Keratinocyte (primary cell): ENCODE data around the gene PCED1A. TPM values are rescaled to one million over a fixed set of nuclear protein-coding genes. Genes with fewer than 3 reads are reported as not detected.
"Not testable (repeated sequence)": the region's sequence is repeated elsewhere in the genome, so short reads cannot be mapped to it uniquely, and the experiment has no call there.

Experiments used
- DNase-seq: peaks from one replicate; pipeline ENCODE4 v3.0.0-alpha.2; 2011; ENCODE audit warnings: low read depth, missing footprints, low spot score
- FAIRE-seq: peaks from 2 replicates; lab custom pipeline; 2011; peaks lifted over from hg19 to GRCh38; lab: Jason Lieb, UNC
- H2AFZ ChIP-seq: 2 replicates; pipeline ENCODE4 v1.6.0; 2012; ENCODE audit warnings: low read length, control low read depth, inconsistent platforms; ENCODE audit not compliant: control insufficient read depth
- H3K27ac ChIP-seq: 2 replicates; pipeline ENCODE4 v1.5.1; 2011; ENCODE audit warnings: low read length; ENCODE audit not compliant: control insufficient read depth, insufficient read depth
- H3K27me3 ChIP-seq: 3 replicates; pipeline ENCODE4 v1.6.0; 2011; ENCODE audit warnings: low read length; ENCODE audit not compliant: control insufficient read depth, insufficient read depth; ENCODE audit errors: extremely low read depth
- H3K36me3 ChIP-seq, 2 experiments: 2 replicates in 1 of 2; 3 replicates in 1 of 2; pipeline ENCODE4 v1.5.1; 2011; ENCODE audit warnings: low read length in 2 of 2, mild to moderate bottlenecking in 1 of 2; ENCODE audit not compliant: control insufficient read depth in 2 of 2, insufficient read depth in 2 of 2; ENCODE audit errors: extremely low read depth in 1 of 2
- H3K4me1 ChIP-seq: 3 replicates; pipeline ENCODE4 v1.5.1; 2011; ENCODE audit warnings: low read length; ENCODE audit not compliant: control insufficient read depth, insufficient read depth; ENCODE audit errors: extremely low read depth
- H3K4me2 ChIP-seq: 3 replicates; pipeline ENCODE4 v1.6.0; 2011; ENCODE audit warnings: low read depth, low read length; ENCODE audit not compliant: control insufficient read depth, insufficient read depth; ENCODE audit errors: extremely low read depth
- H3K4me3 ChIP-seq, 3 experiments: fragments of 200-600 bp in 1 of 3; sonication (generic) in 1 of 3; 2 replicates in 2 of 3; 3 replicates in 1 of 3; pipeline ENCODE4 v1.5.1; 2011 to 2016; ENCODE audit warnings: low read length in 3 of 3, mild to moderate bottlenecking in 3 of 3, control low read depth in 2 of 3, inconsistent platforms in 1 of 3, low read depth in 1 of 3, mixed read lengths in 1 of 3, mixed run types in 1 of 3, moderate library complexity in 1 of 3; ENCODE audit not compliant: control insufficient read depth in 2 of 3, insufficient read depth in 2 of 3; ENCODE audit errors: extremely low read depth in 1 of 3
- H3K79me2 ChIP-seq: 2 replicates; pipeline ENCODE4 v1.6.0; 2012; ENCODE audit warnings: low read length; ENCODE audit not compliant: control insufficient read depth, insufficient read depth
- H3K9ac ChIP-seq: 3 replicates; pipeline ENCODE4 v1.6.0; 2011; ENCODE audit warnings: low read length; ENCODE audit not compliant: control insufficient read depth, insufficient read depth; ENCODE audit errors: extremely low read depth
- H3K9me1 ChIP-seq: 3 replicates; pipeline ENCODE4 v1.6.0; 2011; ENCODE audit warnings: low read length; ENCODE audit not compliant: control insufficient read depth, insufficient read depth; ENCODE audit errors: extremely low read depth
- H3K9me3 ChIP-seq: 2 replicates; pipeline ENCODE4 v1.5.1; 2012; ENCODE audit warnings: low read depth, low read length; ENCODE audit not compliant: control insufficient read depth
- H4K20me1 ChIP-seq: 3 replicates; pipeline ENCODE4 v1.6.0; 2011; ENCODE audit warnings: low read length; ENCODE audit not compliant: control insufficient read depth, insufficient read depth; ENCODE audit errors: extremely low read depth
- CTCF ChIP-seq, 3 experiments: IDR thresholded peaks in 1 of 3; conservative IDR thresholded peaks in 1 of 3; optimal IDR thresholded peaks in 1 of 3; 2 replicates in 2 of 3; 3 replicates in 1 of 3; pipeline versions ENCODE3 to v1.5.1; 2011; ENCODE audit warnings: low read length in 3 of 3, mild to moderate bottlenecking in 3 of 3, moderate library complexity in 2 of 3, control low read depth in 1 of 3, inconsistent platforms in 1 of 3; ENCODE audit not compliant: insufficient read depth in 2 of 3; ENCODE audit errors: extremely low read depth in 1 of 3
- EZH2 ChIP-seq: IDR thresholded peaks from one replicate; pipeline ENCODE4 v1.6.1; 2012; ENCODE audit warnings: inconsistent platforms, mild to moderate bottlenecking, low read length, moderate library complexity
- dilution Hi-C: fragments of 300-500 bp; cut with MboI; formaldehyde crosslinking; loops from one replicate; pipeline ENCODE4 v1.7.0; 2020; ENCODE audit warnings: low sequenced_read_pairs; ENCODE audit not compliant: extremely low pct_ligation_motif_present
- polyA plus RNA-seq, 5 experiments: library from polyadenylated mRNA; depleted of rRNA in 3 of 5; stranded (reverse) in 3 of 5; stranded (forward) in 1 of 5; unstranded in 1 of 5; fragments of >200 nt; gene quantifications; 1 replicate in 1 of 5; 2 replicates in 3 of 5; 3 replicates in 1 of 5; pipeline versions ENCODE4 v1.2.1 to v1.2.3, GENCODE V29; 2011 to 2012; ENCODE audit warnings: missing spikeins in 2 of 5, low read depth in 1 of 5, low replicate concordance in 1 of 5

The PCED1A gene
- polyA plus RNA-seq, 1 donor (not counting 4 experiments of a cell fraction or from before 2014, with no cell fraction given) = 5.6 TPM

- no peaks in the 10 kb centered on the region for H4K20me1 ChIP-seq
- H3K27me3 ChIP-seq = peaks cover 4% of the 10 kb centered on the region
- no peak overlapping the region for H3K27ac ChIP-seq
- H2AFZ ChIP-seq = no peak overlapping the region
- H3K4me3 ChIP-seq = no peak overlapping the region
- no peak overlapping the region for H3K4me2 ChIP-seq
- no peaks in the 10 kb centered on the region for H3K9me1 ChIP-seq
- dilution Hi-C loops = no loop called here
- TF ChIP-seq EZH2 = no peak
- TF ChIP-seq CTCF (optimal IDR thresholded peaks at IDR 0.05 in 1 of 3, IDR thresholded peaks at IDR 0.05 in 1 of 3, conservative IDR thresholded peaks at IDR 0.05 in 1 of 3; ENCODE audit: extremely low read depth in 1 of 3, insufficient read depth in 2 of 3, low read length in 3 of 3) = no peak
- H3K36me3 ChIP-seq = no peaks in the 10 kb centered on the region
- no peak for DNase-seq
- peaks cover 4% of the 10 kb centered on the region for H3K4me1 ChIP-seq
- H3K9ac ChIP-seq = no peak overlapping the region
- H3K9me3 ChIP-seq = no peaks in the 10 kb centered on the region
- no peak for FAIRE-seq
- H3K79me2 ChIP-seq = no peaks in the 10 kb centered on the region
Observed at GRCh38 chr20:2834401-2835110, 5.9 kb downstream of the PCED1A start.

- Histone ChIP-seq H3K9me3 (no peaks in the 10 kb centered on the region), H3K4me2 (no peak overlapping the region), H3K27ac (no peak overlapping the region), H3K27me3 (peaks cover 4% of the 10 kb centered on the region), H3K4me1 (peaks cover 4% of the 10 kb centered on the region), H3K79me2 (no peaks in the 10 kb centered on the region), H3K9me1 (no peaks in the 10 kb centered on the region), H3K9ac (no peak overlapping the region), H4K20me1 (no peaks in the 10 kb centered on the region), H3K36me3 (no peaks in the 10 kb centered on the region), H3K4me3 (no peak overlapping the region), H2AFZ (no peak overlapping the region)
- TF ChIP-seq EZH2 (no peak), CTCF (optimal IDR thresholded peaks at IDR 0.05 in 1 of 3, IDR thresholded peaks at IDR 0.05 in 1 of 3, conservative IDR thresholded peaks at IDR 0.05 in 1 of 3; ENCODE audit: extremely low read depth in 1 of 3, insufficient read depth in 2 of 3, low read length in 3 of 3) (no peak)
- dilution Hi-C loops = no loop called here
- no peak for FAIRE-seq
- no peak for DNase-seq
Observed at GRCh38 chr20:2833761-2834160, 6.7 kb downstream of the PCED1A start.

GRCh38 chr20:2831206-2831605 lies 9.2 kb downstream of the PCED1A start:
- H3K79me2 ChIP-seq, H3K9me3 ChIP-seq, H3K9ac ChIP-seq, FAIRE-seq, H3K4me1 ChIP-seq, H3K36me3 ChIP-seq, H3K27ac ChIP-seq, H2AFZ ChIP-seq, DNase-seq, H3K4me3 ChIP-seq, H3K4me2 ChIP-seq, H3K27me3 ChIP-seq, H3K9me1 ChIP-seq, H4K20me1 ChIP-seq, dilution Hi-C loops: not testable (repeated sequence)
